PC-3 (cell line): ENCODE data around the gene NOL4L. TPM values are rescaled to one million over a fixed set of nuclear protein-coding genes. Genes with fewer than 3 reads are reported as not detected.

Source experiments
- ATAC-seq: fragments of 200-7000 bp; cut with Tn5 transposase; 2 replicates; pipeline ENCODE4 v1.9.1; 2020; ENCODE audit warnings: mild to moderate bottlenecking, moderate library complexity
- BruUV-seq: library from RNA; stranded (reverse); fragments of 400-500 nt; replicated peaks from 2 replicates; lab custom pipeline; 2021; lab: Mats Ljungman, UMichigan
- CTCF ChIA-PET: fragments of 300-600 bp; sonication (Branson Sonifier 250); formaldehyde crosslinking; loops from one replicate; lab custom pipeline; 2022; ENCODE audit warnings: antibody characterized with exemption; lab: Charles Lee
- POLR2A ChIA-PET: fragments of 300-600 bp; sonication (Branson Sonifier 250); formaldehyde crosslinking; loops from one replicate; lab custom pipeline; 2022; ENCODE audit warnings: antibody characterized with exemption; ENCODE audit not compliant: unreplicated experiment; lab: Charles Lee
- DNase-seq: peaks from one replicate; pipeline ENCODE4 v3.0.0-alpha.2; 2015
- H2AFZ ChIP-seq: fragments of 300-600 bp; sonication (generic); 2 replicates; pipeline ENCODE4 v1.6.0; 2016; ENCODE audit warnings: antibody characterized with exemption, low read length
- H3F3A ChIP-seq: fragments of 300-600 bp; sonication (generic); one replicate; pipeline ENCODE4 v1.6.0; 2017; ENCODE audit warnings: antibody characterized with exemption, low read length, control low read depth, mild to moderate bottlenecking; ENCODE audit not compliant: unreplicated experiment
- H3K27ac ChIP-seq: fragments of 300-600 bp; sonication (generic); 2 replicates; pipeline ENCODE4 v1.5.1; 2016; ENCODE audit warnings: mild to moderate bottlenecking, low read length
- H3K27me3 ChIP-seq: fragments of 300-600 bp; sonication (generic); 2 replicates; pipeline ENCODE4 v1.6.1; 2016; ENCODE audit warnings: low read length, mixed read lengths
- H3K36me3 ChIP-seq: fragments of 300-600 bp; sonication (generic); 2 replicates; pipeline ENCODE4 v1.6.1; 2016; ENCODE audit warnings: low read depth, mixed run types, low read length, mixed read lengths
- H3K4me1 ChIP-seq: fragments of 300-600 bp; sonication (generic); 2 replicates; pipeline ENCODE4 v1.5.1; 2016; ENCODE audit warnings: low read length; ENCODE audit not compliant: insufficient read depth
- H3K4me2 ChIP-seq: fragments of 300-600 bp; sonication (generic); 2 replicates; pipeline ENCODE4 v1.6.0; 2016; ENCODE audit warnings: low read length
- H3K4me3 ChIP-seq: fragments of 300-600 bp; sonication (generic); 2 replicates; pipeline ENCODE4 v1.5.1; 2016; ENCODE audit warnings: mild to moderate bottlenecking, low read length, mixed read lengths
- H3K79me2 ChIP-seq: fragments of 300-600 bp; sonication (generic); 2 replicates; pipeline ENCODE4 v1.6.1; 2017; ENCODE audit warnings: low read length, mixed read lengths
- H3K9ac ChIP-seq: fragments of 300-600 bp; sonication (generic); 2 replicates; pipeline ENCODE4 v1.6.0; 2016; ENCODE audit warnings: mild to moderate bottlenecking, low read length
- H3K9me2 ChIP-seq: fragments of 300-600 bp; sonication (generic); replicated peaks from 2 replicates; pipeline ENCODE4 v1.6.1; 2016; ENCODE audit warnings: mixed run types, low read length, mixed read lengths
- H3K9me3 ChIP-seq: fragments of 300-600 bp; sonication (generic); 2 replicates; pipeline ENCODE4 v1.6.1; 2016; ENCODE audit warnings: low read length, mixed read lengths
- H4K20me1 ChIP-seq: fragments of 300-600 bp; sonication (generic); 2 replicates; pipeline ENCODE4 v1.6.1; 2016; ENCODE audit warnings: low read length, mixed read lengths
- EZH2 ChIP-seq: fragments of 300-600 bp; sonication (generic); IDR thresholded peaks from one replicate; pipeline ENCODE4 v1.6.1; 2017; ENCODE audit warnings: antibody characterized with exemption, mild to moderate bottlenecking, low read length; ENCODE audit not compliant: unreplicated experiment
- EZH2phosphoT487 ChIP-seq: fragments of 300-600 bp; sonication (generic); IDR thresholded peaks from 2 replicates; pipeline ENCODE4 v1.6.1; 2018; ENCODE audit warnings: mild to moderate bottlenecking, antibody characterized with exemption, low read length, borderline replicate concordance
- intact Hi-C: fragments of 100-400 bp; cut with micrococcal nuclease; formaldehyde crosslinking; loops from 2 replicates; pipeline ENCODE4 v1.9.0; 2023
- total RNA-seq: library from RNA; depleted of rRNA; stranded (reverse); fragments of >200 nt; gene quantifications from 2 replicates; pipeline ENCODE4 v1.2.3, GENCODE V29; 2014
- TF ChIP-seq, protein P1 (sequence below): fragments of 300-600 bp; sonication (generic); conservative IDR thresholded peaks from 2 replicates; pipeline ENCODE4 v1.5.1; 2017; ENCODE audit warnings: antibody characterized with exemption, low read depth, mild to moderate bottlenecking, low read length

Gene NOL4L
- total RNA-seq, 1 experiment from 2014 or later, result 7.3 TPM

DNA sequence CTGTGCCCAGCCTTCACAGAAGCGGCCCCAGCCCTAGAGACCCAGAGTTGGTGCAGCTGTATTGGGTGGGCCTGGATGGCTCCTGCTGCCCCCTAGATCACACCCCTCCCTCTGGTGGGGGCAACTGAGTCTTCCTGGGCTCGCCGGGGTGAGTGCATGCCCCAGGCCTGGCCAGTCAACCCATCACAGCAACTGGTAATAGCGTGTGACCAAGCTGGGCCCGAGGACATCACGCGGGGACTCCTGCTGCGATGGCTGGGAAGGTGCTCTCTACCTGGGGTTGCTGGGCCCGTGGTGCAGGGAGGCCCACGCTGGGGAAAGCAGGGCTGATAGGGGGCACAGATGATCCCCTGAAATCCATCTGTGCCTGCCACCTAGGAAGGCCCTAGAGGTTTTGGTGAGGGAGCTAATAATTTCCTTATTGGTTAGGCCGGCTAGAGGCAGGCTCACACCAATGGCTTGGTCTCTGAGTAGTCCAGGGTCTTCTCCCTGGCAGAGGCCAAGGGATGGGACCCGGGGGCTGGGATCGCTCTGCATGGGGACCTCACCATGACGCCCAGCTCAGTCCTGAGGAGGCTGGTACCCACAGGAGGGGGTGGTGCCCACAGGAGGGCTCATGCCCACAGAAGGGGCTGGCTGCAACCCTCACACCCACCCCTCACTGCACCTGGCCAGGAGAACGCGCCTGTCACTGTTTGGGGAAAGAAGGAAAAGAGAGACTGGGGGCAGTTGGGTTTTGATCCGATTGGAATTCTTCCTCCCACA lies 123.1 kb downstream of the NOL4L start:
- no peak overlapping the region for H3K4me2 ChIP-seq
- intact Hi-C loops, result no loop called here
- H3K9ac ChIP-seq, result no peak overlapping the region
- no peaks in the 10 kb centered on the region for H3F3A ChIP-seq
- DNase-seq (no peak), ATAC-seq (no peak)
- no TSS peak for BruUV-seq
- H3K36me3 ChIP-seq, result no peaks in the 10 kb centered on the region
- no peaks in the 10 kb centered on the region for H3K79me2 ChIP-seq
- no peaks in the 10 kb centered on the region for H3K4me1 ChIP-seq
- H3K9me3 ChIP-seq, result no peaks in the 10 kb centered on the region
- no peak overlapping the region for H3K27ac ChIP-seq
- H3K9me2 ChIP-seq, result no peaks in the 10 kb centered on the region
- ChIA-PET POLR2A (no interaction called here), CTCF (no interaction called here)
- H2AFZ ChIP-seq, result no peak overlapping the region
- H4K20me1 ChIP-seq, result no peaks in the 10 kb centered on the region
- TF ChIP-seq EZH2, result no peak
- H3K27me3 ChIP-seq, result no peaks in the 10 kb centered on the region
- H3K4me3 ChIP-seq, result no peak overlapping the region

DNA sequence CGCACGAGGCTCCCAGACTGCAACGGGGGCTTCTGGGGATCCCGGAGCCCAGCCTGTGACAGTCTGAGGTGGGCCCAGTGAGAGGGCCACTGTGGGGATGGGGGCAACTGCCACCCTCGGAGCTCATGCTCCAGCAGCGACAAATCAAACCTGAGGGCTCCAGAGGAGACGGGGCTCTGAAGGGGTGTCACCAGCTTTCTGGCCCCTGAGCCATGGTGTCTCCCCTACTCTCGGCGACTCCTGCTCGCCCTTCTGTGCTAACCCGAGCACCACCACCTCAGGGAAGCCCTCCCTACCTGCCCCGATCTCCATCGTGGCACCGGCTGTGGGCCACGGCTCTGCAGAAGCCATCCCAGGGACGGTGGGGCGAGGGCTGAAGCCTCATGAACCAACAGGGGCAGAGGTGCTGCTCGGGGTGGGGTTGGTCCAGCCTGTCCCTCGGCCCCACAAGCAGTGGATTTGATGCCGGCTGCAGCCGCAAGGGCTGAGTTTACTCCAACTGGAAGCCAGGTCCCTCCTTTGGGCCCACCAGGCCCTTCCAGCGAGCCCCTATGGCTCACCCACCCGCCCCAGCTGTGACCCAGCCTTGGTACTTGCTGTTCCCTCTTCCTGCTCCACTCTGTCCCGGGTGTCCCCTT lies 124.3 kb downstream of the NOL4L start:
- Histone ChIP-seq H3K79me2 (no peaks in the 10 kb centered on the region), H3K36me3 (no peaks in the 10 kb centered on the region), H3K9me2 (no peaks in the 10 kb centered on the region), H4K20me1 (no peaks in the 10 kb centered on the region), H3K4me1 (peaks cover 3% of the 10 kb centered on the region; the same call in 1 of the 2 replicates), H3K4me3 (no peak overlapping the region), H3K27ac (no peak overlapping the region), H3F3A (no peaks in the 10 kb centered on the region), H3K9me3 (no peaks in the 10 kb centered on the region), H2AFZ (no peak overlapping the region), H3K27me3 (no peaks in the 10 kb centered on the region), H3K4me2 (no peak overlapping the region), H3K9ac (no peak overlapping the region)
- ATAC-seq (no peak), DNase-seq (no peak)
- no peak for TF ChIP-seq EZH2phosphoT487
- CTCF ChIA-PET, result no interaction called here
- intact Hi-C loops, result no loop called here
- POLR2A ChIA-PET, result no interaction called here
- BruUV-seq, result no TSS peak

DNA sequence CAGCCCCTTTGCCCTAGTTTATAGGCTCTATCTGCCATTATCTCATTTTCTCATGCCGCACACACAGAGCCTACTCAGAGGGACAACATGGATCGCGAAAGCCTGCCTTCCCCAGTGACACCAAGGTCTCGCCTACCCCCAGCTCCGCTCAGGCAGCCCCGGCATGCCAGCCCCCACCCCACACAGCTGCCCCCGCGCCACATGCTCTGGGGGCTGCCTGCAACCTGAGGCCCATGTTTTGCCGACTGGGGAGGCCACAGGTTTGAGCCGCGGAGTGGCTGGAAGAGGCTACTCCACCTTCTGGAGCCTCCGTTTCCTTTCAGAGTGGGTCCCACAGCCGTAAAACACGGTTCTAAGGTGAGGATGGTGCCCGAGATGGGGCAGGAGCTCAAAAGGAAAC lies 124.9 kb downstream of the NOL4L start:
- no peak for ATAC-seq
- no peak overlapping the region for H3K4me3 ChIP-seq
- ChIA-PET CTCF (no interaction called here), POLR2A (no interaction called here)
- no peak overlapping the region for H2AFZ ChIP-seq
- H3K4me1 ChIP-seq, result peaks cover 3% of the 10 kb centered on the region; the same call in 1 of the 2 replicates
- no peaks in the 10 kb centered on the region for H3K9me2 ChIP-seq
- H3K9ac ChIP-seq, result no peak overlapping the region
- H3K79me2 ChIP-seq, result no peaks in the 10 kb centered on the region
- intact Hi-C loops, result no loop called here
- no peaks in the 10 kb centered on the region for H4K20me1 ChIP-seq
- H3K27ac ChIP-seq, result no peak overlapping the region
- H3F3A ChIP-seq, result no peaks in the 10 kb centered on the region
- H3K36me3 ChIP-seq, result no peaks in the 10 kb centered on the region
- H3K9me3 ChIP-seq, result no peaks in the 10 kb centered on the region
- DNase-seq, result no peak
- no peak for TF ChIP-seq EZH2
- TF ChIP-seq EZH2phosphoT487, result no peak
- TF ChIP-seq, protein P1, sequence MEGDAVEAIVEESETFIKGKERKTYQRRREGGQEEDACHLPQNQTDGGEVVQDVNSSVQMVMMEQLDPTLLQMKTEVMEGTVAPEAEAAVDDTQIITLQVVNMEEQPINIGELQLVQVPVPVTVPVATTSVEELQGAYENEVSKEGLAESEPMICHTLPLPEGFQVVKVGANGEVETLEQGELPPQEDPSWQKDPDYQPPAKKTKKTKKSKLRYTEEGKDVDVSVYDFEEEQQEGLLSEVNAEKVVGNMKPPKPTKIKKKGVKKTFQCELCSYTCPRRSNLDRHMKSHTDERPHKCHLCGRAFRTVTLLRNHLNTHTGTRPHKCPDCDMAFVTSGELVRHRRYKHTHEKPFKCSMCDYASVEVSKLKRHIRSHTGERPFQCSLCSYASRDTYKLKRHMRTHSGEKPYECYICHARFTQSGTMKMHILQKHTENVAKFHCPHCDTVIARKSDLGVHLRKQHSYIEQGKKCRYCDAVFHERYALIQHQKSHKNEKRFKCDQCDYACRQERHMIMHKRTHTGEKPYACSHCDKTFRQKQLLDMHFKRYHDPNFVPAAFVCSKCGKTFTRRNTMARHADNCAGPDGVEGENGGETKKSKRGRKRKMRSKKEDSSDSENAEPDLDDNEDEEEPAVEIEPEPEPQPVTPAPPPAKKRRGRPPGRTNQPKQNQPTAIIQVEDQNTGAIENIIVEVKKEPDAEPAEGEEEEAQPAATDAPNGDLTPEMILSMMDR, result no peak
- H3K27me3 ChIP-seq, result no peaks in the 10 kb centered on the region
- BruUV-seq, result no TSS peak
- no peak overlapping the region for H3K4me2 ChIP-seq
